K562 (cell line): ENCODE results near the gene KSR2. TPM values are rescaled to one million over a fixed set of nuclear protein-coding genes. Genes with fewer than 3 reads are reported as not detected.

Experiments
- ATAC-seq: fragments of 200-7000 bp; cut with Tn5 transposase; 3 replicates; pipeline ENCODE4 v1.9.1; 2020; ENCODE audit warnings: moderate library complexity
- BruUV-seq: library from RNA; stranded (reverse); fragments of 400-500 nt; replicated peaks from 2 replicates; lab custom pipeline; 2021; lab: Mats Ljungman, UMichigan
- CTCF ChIA-PET: fragments of 300-600 bp; formaldehyde crosslinking; extraction: SDS; loops from one replicate; lab custom pipeline; 2021; ENCODE audit warnings: low intra/inter-chr PET ratio; lab: Yijun Ruan, JAX
- POLR2A ChIA-PET: fragments of 300-600, 350-650 bp; sonication (Branson Sonifier 250); formaldehyde crosslinking; extraction: SDS; loops from one replicate; lab custom pipeline; 2021; ENCODE audit warnings: antibody characterized with exemption, inconsistent platforms; lab: Yijun Ruan, JAX
- DNase-seq, 4 experiments: peaks; one replicate each; pipeline versions ENCODE4 v3.0.0 to v3.0.0-alpha.2; 2011 to 2018; ENCODE audit warnings: low spot score in 3 of 4, mixed read lengths in 3 of 4; ENCODE audit errors: extremely low read depth in 1 of 4
- FAIRE-seq: peaks from 2 replicates; lab custom pipeline; 2011; peaks lifted over from hg19 to GRCh38; lab: Jason Lieb, UNC
- H2AFZ ChIP-seq: 2 replicates; pipeline ENCODE4 v1.6.0; 2011; ENCODE audit warnings: low read depth, low read length, control low read depth, inconsistent platforms
- H3K27ac ChIP-seq: fragments of 200-600 bp; 3 replicates; pipeline ENCODE4 v1.8.0; 2011; ENCODE audit warnings: low read depth, mild to moderate bottlenecking, control low read depth, inconsistent platforms, low read length, moderate library complexity, mixed read lengths; ENCODE audit errors: extremely low read depth
- H3K27me3 ChIP-seq, 2 experiments: fragments of 300-600 bp in 1 of 2; 2 replicates in 1 of 2; 3 replicates in 1 of 2; pipeline versions ENCODE4 v1.6.0 to v1.8.0; 2011; ENCODE audit warnings: inconsistent platforms in 2 of 2, low read length in 2 of 2, mild to moderate bottlenecking in 1 of 2, mixed read lengths in 1 of 2, moderate library complexity in 1 of 2; ENCODE audit not compliant: control insufficient read depth in 2 of 2, insufficient read depth in 2 of 2
- H3K36me3 ChIP-seq: fragments of 300-600 bp; 3 replicates; pipeline ENCODE4 v1.8.0; 2011; ENCODE audit warnings: mild to moderate bottlenecking, low read length, inconsistent platforms; ENCODE audit not compliant: control insufficient read depth, insufficient read depth
- H3K4me1 ChIP-seq, 2 experiments: fragments of 200-600 bp in 1 of 2; replicated peaks in 1 of 2; 2 replicates in 1 of 2; 3 replicates in 1 of 2; pipeline versions ENCODE4 v1.5.1 to v1.8.0; 2011; ENCODE audit warnings: inconsistent platforms in 2 of 2, low read length in 2 of 2, mild to moderate bottlenecking in 1 of 2, mixed read lengths in 1 of 2, moderate library complexity in 1 of 2; ENCODE audit not compliant: control insufficient read depth in 2 of 2, insufficient read depth in 2 of 2
- H3K4me2 ChIP-seq: 2 replicates; pipeline ENCODE4 v1.6.1; 2011; ENCODE audit warnings: low read length, control low read depth, inconsistent platforms, mixed read lengths; ENCODE audit not compliant: insufficient read depth
- H3K4me3 ChIP-seq: fragments of 200-600 bp; sonication (generic), shearing (Covaris generic); 2 replicates; pipeline ENCODE4 v1.5.1; 2016; ENCODE audit warnings: control low read depth, inconsistent platforms
- H3K79me2 ChIP-seq: fragments of 200-600 bp; 3 replicates; pipeline ENCODE4 v1.8.0; 2011; ENCODE audit warnings: low read length, inconsistent platforms; ENCODE audit not compliant: control insufficient read depth, insufficient read depth
- H3K9ac ChIP-seq, 2 experiments: 2 replicates each; pipeline versions ENCODE4 v1.6.0 to v1.6.1; 2011; ENCODE audit warnings: low read depth in 2 of 2, low read length in 2 of 2, control low read depth in 1 of 2, inconsistent platforms in 1 of 2, mild to moderate bottlenecking in 1 of 2, mixed read lengths in 1 of 2; ENCODE audit not compliant: insufficient read depth in 1 of 2
- H3K9me1 ChIP-seq: one replicate; pipeline ENCODE4 v1.6.0; 2011; ENCODE audit warnings: inconsistent platforms, mild to moderate bottlenecking, low read length, moderate library complexity; ENCODE audit not compliant: control insufficient read depth, insufficient read depth
- H3K9me3 ChIP-seq: replicated peaks from 2 replicates; pipeline ENCODE4 v1.5.1; 2011; ENCODE audit warnings: low read depth, low read length, inconsistent platforms; ENCODE audit not compliant: control insufficient read depth, insufficient read depth
- H4K20me1 ChIP-seq: replicated peaks from 2 replicates; pipeline ENCODE4 v1.6.1; 2011; ENCODE audit warnings: low read length, inconsistent platforms, mixed read lengths; ENCODE audit not compliant: control insufficient read depth, insufficient read depth
- ARNT ChIP-seq, 2 experiments: fragments of 450-650 bp; IDR thresholded peaks; 2 replicates each; pipeline ENCODE4 v1.6.1; 2016; ENCODE audit warnings: mild to moderate bottlenecking in 1 of 2
- BCOR ChIP-seq: fragments of 450-650 bp; IDR thresholded peaks from 2 replicates; pipeline ENCODE4 v1.6.1; 2016
- LARP7 ChIP-seq: fragments of 450-650 bp; IDR thresholded peaks from 2 replicates; pipeline ENCODE4 v1.6.1; 2016
- MBD1 ChIP-seq: fragments of 250-450 bp; sonication (Bioruptor Pico); IDR thresholded peaks from 2 replicates; pipeline ENCODE4 v1.8.0; 2022; ENCODE audit warnings: inconsistent platforms
- MTA3 ChIP-seq: fragments of 450-650 bp; formaldehyde crosslinking; IDR thresholded peaks from 2 replicates; pipeline ENCODE4 v1.6.1; 2017; ENCODE audit warnings: mild to moderate bottlenecking, borderline replicate concordance
- NUFIP1 ChIP-seq: fragments of 450-650 bp; IDR thresholded peaks from 2 replicates; pipeline ENCODE4 v1.6.1; 2018; ENCODE audit not compliant: partially characterized antibody
- POLR2AphosphoS5 ChIP-seq: IDR thresholded peaks from 2 replicates; pipeline ENCODE4 v1.6.1; 2011; ENCODE audit warnings: mild to moderate bottlenecking, low read depth, low read length, moderate library complexity; ENCODE audit not compliant: control insufficient read depth, insufficient read depth
- RBM14 ChIP-seq: fragments of 200-400 bp; formaldehyde crosslinking; IDR thresholded peaks from 2 replicates; pipeline ENCODE4 v1.6.1; 2018; ENCODE audit warnings: low read depth, mild to moderate bottlenecking, low read length, moderate library complexity, borderline replicate concordance; ENCODE audit not compliant: insufficient read depth
- SMAD2 ChIP-seq: fragments of 150-350 bp; IDR thresholded peaks from 2 replicates; pipeline ENCODE4 v1.6.1; 2014; ENCODE audit warnings: low read depth, mild to moderate bottlenecking, low read length
- SMARCA5 ChIP-seq: fragments of 450-650 bp; IDR thresholded peaks from 2 replicates; pipeline ENCODE4 v1.6.1; 2016
- SREBF1 ChIP-seq: fragments of 150-350 bp; IDR thresholded peaks from 2 replicates; pipeline ENCODE4 v1.6.1; 2014; ENCODE audit warnings: antibody characterized with exemption, low read depth, low read length, borderline replicate concordance
- TSC22D4 ChIP-seq: fragments of 450-650 bp; IDR thresholded peaks from 2 replicates; pipeline ENCODE4 v1.6.1; 2016; ENCODE audit warnings: missing genetic modification characterization, missing biosample characterization, control low read depth
- ZNF347 ChIP-seq: fragments of 450-650 bp; formaldehyde crosslinking; IDR thresholded peaks from 2 replicates; pipeline ENCODE4 v1.4.0; 2020; ENCODE audit warnings: low read depth, mild to moderate bottlenecking, moderate library complexity
- WGBS: fragments of 100-300 bp; shearing (Covaris generic); methylation state at CpG from one replicate; pipeline ENCODE4 v1.1.6; 2016; ENCODE audit warnings: low coverage, mixed read lengths; ENCODE audit not compliant: insufficient coverage; ENCODE audit errors: missing lambda C conversion rate; 5-methylcytosine and 5-hydroxymethylcytosine counted together
- in situ Hi-C: fragments of 300-500 bp; cut with MboI; formaldehyde crosslinking; loops from 4 replicates; pipeline ENCODE4 v1.15.0; 2018; ENCODE audit warnings: inconsistent platforms, mixed read lengths
- intact Hi-C: fragments of 100-400 bp; cut with micrococcal nuclease; formaldehyde crosslinking; loops from 2 replicates; pipeline ENCODE4 v1.14.2; 2022
- polyA plus RNA-seq, 8 experiments: library from polyadenylated mRNA; depleted of rRNA in 4 of 8; stranded (reverse) in 5 of 8; unstranded in 3 of 8; fragments of >200 nt; fragmentation: Nextera tagmentation in 2 of 8; fragmentation: Illumina TruSeq in 1 of 8; extraction: Ambion mirVana in 2 of 8; extraction: Trizol in 1 of 8; gene quantifications; 2 replicates each; pipeline versions ENCODE4 v1.2.1 to v1.2.3, GENCODE V29; 2011 to 2014; ENCODE audit warnings: inconsistent platforms in 1 of 8, missing spikeins in 1 of 8
- total RNA-seq, 7 experiments: library from RNA; depleted of rRNA in 6 of 7; stranded (reverse); fragments of >200 nt in 6 of 7; fragmentation: Illumina TruSeq in 2 of 7; extraction: Trizol in 2 of 7; gene quantifications; 2 replicates each; pipeline versions ENCODE4 v1.2.1 to v1.2.3, GENCODE V29; 2011 to 2021; ENCODE audit warnings: low replicate concordance in 1 of 7

KSR2 gene
- total and polyA plus RNA-seq, 9 of the 15 experiments (the other 6 are each of a cell fraction or from before 2014, with no cell fraction given), result not detected

DNA sequence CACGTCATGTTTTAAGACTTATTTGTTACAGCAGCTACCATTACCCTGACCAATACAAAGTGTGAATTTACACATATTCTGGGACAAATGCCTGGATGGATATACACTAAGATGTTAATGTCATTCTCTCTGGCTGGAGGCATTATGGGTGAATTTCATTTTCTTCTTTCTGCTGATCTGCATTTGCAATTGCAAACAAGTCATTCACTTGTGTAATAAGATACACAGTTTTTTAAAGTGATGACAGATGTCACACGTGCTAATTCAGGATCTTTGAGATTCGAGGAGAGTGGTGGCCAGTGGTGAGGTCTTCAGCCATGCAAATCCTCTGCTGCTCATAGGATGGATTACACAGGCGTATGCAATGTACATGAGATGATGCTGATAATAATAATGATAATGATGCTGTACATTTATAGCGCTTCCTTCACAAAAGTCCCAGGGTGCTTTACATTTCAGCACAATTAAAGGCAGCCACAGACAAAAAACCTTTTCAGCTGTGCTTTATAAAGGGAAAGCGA, 451.5 kb downstream of the KSR2 start:
- Histone ChIP-seq H3K9ac (no peak overlapping the region), H3K9me3 (no peaks in the 10 kb centered on the region), H2AFZ (no peak overlapping the region), H3K36me3 (no peaks in the 10 kb centered on the region), H3K9me1 (no peaks in the 10 kb centered on the region), H4K20me1 (no peaks in the 10 kb centered on the region), H3K4me3 (no peak overlapping the region), H3K4me2 (no peak overlapping the region), H3K4me1 (no peaks in the 10 kb centered on the region), H3K79me2 (no peaks in the 10 kb centered on the region), H3K27ac (no peak overlapping the region), H3K27me3 (peaks cover 0 to 11% of the 10 kb centered on the region in 2 experiments; a peak in 3 of 5 replicates)
- no TSS peak for BruUV-seq
- WGBS, result 1% methylated on average over 6 of the region's 6 CpGs
- ATAC-seq (no peak), FAIRE-seq (no peak), DNase-seq (no peak)
- POLR2A ChIA-PET, result no interaction called here
- CTCF ChIA-PET, result no interaction called here
- in situ Hi-C loops, result no loop called here
- intact Hi-C loops, result no loop called here
- no peak for TF ChIP-seq RBM14
- TF ChIP-seq ARNT (IDR thresholded peaks at IDR 0.05), result no peak
- no peak for TF ChIP-seq ZNF347 (CRISPR knock-in tag)
- TF ChIP-seq NUFIP1, result no peak
- no peak for TF ChIP-seq SMARCA5
- TF ChIP-seq LARP7, result no peak
- no peak for TF ChIP-seq MTA3
- TF ChIP-seq MBD1, result no peak
- TF ChIP-seq POLR2AphosphoS5, result no peak
- TF ChIP-seq SMAD2, result no peak
- no peak for TF ChIP-seq TSC22D4 (tag)
- no peak for TF ChIP-seq BCOR
- no peak for TF ChIP-seq SREBF1
